HG02943 (cell line): ENCODE data around the gene GLIS1.

Source experiments
- ATAC-seq: cut with Tn5 transposase; IDR thresholded peaks from one replicate; pipeline ENCODE4 v1.9.1; 2021; ENCODE audit warnings: mild to moderate bottlenecking, low read depth, moderate library complexity; ENCODE audit not compliant: unreplicated experiment

GLIS1 gene

GRCh38 chr1:53507116-53507820 lies 231.7 kb downstream of the GLIS1 start:
- ATAC-seq: no peak

GRCh38 chr1:53506355-53507050 lies 232.5 kb downstream of the GLIS1 start:
- no peak for ATAC-seq

GRCh38 chr1:53505891-53506290 lies 233.1 kb downstream of the GLIS1 start:
- ATAC-seq: no peak

GRCh38 chr1:53505401-53505800 lies 233.6 kb downstream of the GLIS1 start:
- no peak for ATAC-seq

GRCh38 chr1:53504901-53505300 lies 234.1 kb downstream of the GLIS1 start:
- ATAC-seq: no peak

- ATAC-seq: no peak
Observed at GRCh38 chr1:53503433-53504217, 235.3 kb downstream of the GLIS1 start.

GRCh38 chr1:53502641-53503432 lies 236.1 kb downstream of the GLIS1 start:
- ATAC-seq: no peak

- no peak for ATAC-seq
Observed at GRCh38 chr1:53501065-53502005, 237.6 kb downstream of the GLIS1 start.

GRCh38 chr1:53500204-53501064 lies 238.5 kb downstream of the GLIS1 start:
- no peak for ATAC-seq

GRCh38 chr1:53499257-53500203 lies 239.4 kb downstream of the GLIS1 start:
- no peak for ATAC-seq

GRCh38 chr1:53498555-53499131 lies 240.3 kb downstream of the GLIS1 start:
- no peak for ATAC-seq

GRCh38 chr1:53495633-53496345 lies 243.2 kb downstream of the GLIS1 start:
- ATAC-seq: no peak

- ATAC-seq: no peak
Observed at GRCh38 chr1:53490351-53490750, 248.6 kb downstream of the GLIS1 start.

- ATAC-seq: no peak
Observed at GRCh38 chr1:53486395-53487026, 252.5 kb downstream of the GLIS1 start.

- no peak for ATAC-seq
Observed at GRCh38 chr1:53485478-53486394, 253.2 kb downstream of the GLIS1 start.
